ENCODE measurements around the gene ZFP91. TPM values are rescaled to one million over a fixed set of nuclear protein-coding genes. Genes with fewer than 3 reads are reported as not detected.

ZFP91 gene
- total RNA-seq, 3 donors from 2014 or later: 45.6 to 64.2 (median 54.9) TPM

- Histone ChIP-seq H3K27me3 (no peaks in the 10 kb centered on the region), H3K4me1 (no peaks in the 10 kb centered on the region), H3K4me3 (no peak overlapping the region), H3K36me3 (no peaks in the 10 kb centered on the region), H3K9me3 (no peaks in the 10 kb centered on the region), H3K27ac (no peak overlapping the region)
- TF ChIP-seq POLR2A (IDR thresholded peaks at IDR 0.05) (no peak), POLR2AphosphoS5 (IDR thresholded peaks at IDR 0.05) (no peak), CTCF (IDR thresholded peaks at IDR 0.05) (no peak)
- intact Hi-C loops (cut with DNase I; ENCODE audit: low total_unique reads): no loop called here
- no peak for DNase-seq (ENCODE audit: low spot score in 2 of 2)
Observed at GRCh38 chr11:58596621-58597020, 17.8 kb downstream of the ZFP91 start.

- DNase-seq (ENCODE audit: low spot score in 2 of 2): no peak
- Histone ChIP-seq H3K27me3 (no peaks in the 10 kb centered on the region), H3K27ac (no peak overlapping the region), H3K9me3 (no peaks in the 10 kb centered on the region), H3K4me3 (no peak overlapping the region), H3K36me3 (no peaks in the 10 kb centered on the region), H3K4me1 (no peaks in the 10 kb centered on the region)
- no peak for TF ChIP-seq CTCF (IDR thresholded peaks at IDR 0.05)
- TF ChIP-seq POLR2A (IDR thresholded peaks at IDR 0.05): no peak
- TF ChIP-seq POLR2AphosphoS5 (IDR thresholded peaks at IDR 0.05): no peak
- intact Hi-C loops (cut with DNase I; ENCODE audit: low total_unique reads): no loop called here
Observed at GRCh38 chr11:58597486-58598144, 18.8 kb downstream of the ZFP91 start.

GRCh38 chr11:58600510-58600909 is 21.6 kb downstream of the ZFP91 start:
- intact Hi-C loops (cut with DNase I; ENCODE audit: low total_unique reads): no loop called here
- DNase-seq (ENCODE audit: low spot score in 2 of 2): no peak
- no peak overlapping the region for H3K4me3 ChIP-seq
- no peak for TF ChIP-seq POLR2A (IDR thresholded peaks at IDR 0.05)
- TF ChIP-seq CTCF (IDR thresholded peaks at IDR 0.05): no peak
- TF ChIP-seq POLR2AphosphoS5 (IDR thresholded peaks at IDR 0.05): no peak
- no peak overlapping the region for H3K27ac ChIP-seq
- no peaks in the 10 kb centered on the region for H3K9me3 ChIP-seq
- H3K4me1 ChIP-seq: no peaks in the 10 kb centered on the region
- no peaks in the 10 kb centered on the region for H3K27me3 ChIP-seq
- no peaks in the 10 kb centered on the region for H3K36me3 ChIP-seq

- no peak overlapping the region for H3K27ac ChIP-seq
- H3K36me3 ChIP-seq: peaks cover under 1% of the 10 kb centered on the region
- TF ChIP-seq POLR2AphosphoS5 (IDR thresholded peaks at IDR 0.05) (no peak), CTCF (IDR thresholded peaks at IDR 0.05) (no peak), POLR2A (IDR thresholded peaks at IDR 0.05) (no peak)
- no peaks in the 10 kb centered on the region for H3K9me3 ChIP-seq
- no peak for DNase-seq (ENCODE audit: low spot score in 2 of 2)
- no peaks in the 10 kb centered on the region for H3K27me3 ChIP-seq
- no peaks in the 10 kb centered on the region for H3K4me1 ChIP-seq
- H3K4me3 ChIP-seq: no peak overlapping the region
- intact Hi-C loops (cut with DNase I; ENCODE audit: low total_unique reads): no loop called here
Observed at GRCh38 chr11:58606930-58607714, 28.3 kb downstream of the ZFP91 start.

- no peaks in the 10 kb centered on the region for H3K4me1 ChIP-seq
- no peak overlapping the region for H3K4me3 ChIP-seq
- peaks cover 11% of the 10 kb centered on the region for H3K36me3 ChIP-seq
- no peak for TF ChIP-seq POLR2AphosphoS5 (IDR thresholded peaks at IDR 0.05)
- TF ChIP-seq CTCF (IDR thresholded peaks at IDR 0.05): no peak
- TF ChIP-seq POLR2A (IDR thresholded peaks at IDR 0.05): no peak
- intact Hi-C loops (cut with DNase I; ENCODE audit: low total_unique reads): no loop called here
- no peaks in the 10 kb centered on the region for H3K27me3 ChIP-seq
- DNase-seq (ENCODE audit: low spot score in 2 of 2): no peak
- H3K27ac ChIP-seq: no peak overlapping the region
- H3K9me3 ChIP-seq: no peaks in the 10 kb centered on the region
Observed at GRCh38 chr11:58608331-58608730, 29.5 kb downstream of the ZFP91 start.

Measured in breast epithelium (tissue), 4 donors.